Aorta (tissue), 5 donors: ENCODE data around the gene CACNA1A. TPM values are rescaled to one million over a fixed set of nuclear protein-coding genes. Genes with fewer than 3 reads are reported as not detected.
"Not testable (repeated sequence)": the region's sequence is repeated elsewhere in the genome, so short reads cannot be mapped to it uniquely, and the experiment has no call there.

Source experiments
- ATAC-seq: fragments of 200-7000 bp; cut with Tn5 transposase; one replicate; pipeline ENCODE4 v1.9.1; 2022; ENCODE audit warnings: moderate library complexity; ENCODE audit not compliant: low FRiP score
- DNase-seq, 2 donors: peaks; one replicate each; pipeline ENCODE4 v3.0.0-alpha.2; 2020
- H3K27ac ChIP-seq, 2 donors: one replicate each; pipeline ENCODE4 v1.5.1; 2013; ENCODE audit warnings: low read length in 2 of 2, mild to moderate bottlenecking in 2 of 2, moderate library complexity in 2 of 2, control low read depth in 1 of 2, inconsistent platforms in 1 of 2, low read depth in 1 of 2
- H3K27me3 ChIP-seq, 2 donors: one replicate each; pipeline ENCODE4 v1.6.1; 2013; ENCODE audit warnings: control low read depth in 1 of 2, low read length in 1 of 2, mild to moderate bottlenecking in 1 of 2, moderate library complexity in 1 of 2; ENCODE audit not compliant: insufficient read depth in 2 of 2, control insufficient read depth in 1 of 2
- H3K36me3 ChIP-seq, 2 donors: one replicate each; pipeline ENCODE4 v1.6.1; 2013; ENCODE audit warnings: control low read depth in 1 of 2, low read length in 1 of 2, mild to moderate bottlenecking in 1 of 2; ENCODE audit not compliant: insufficient read depth in 2 of 2, control insufficient read depth in 1 of 2
- H3K4me1 ChIP-seq, 2 donors: one replicate each; pipeline ENCODE4 v1.6.1; 2013; ENCODE audit warnings: low read length in 2 of 2, control low read depth in 1 of 2, mild to moderate bottlenecking in 1 of 2, moderate library complexity in 1 of 2; ENCODE audit not compliant: insufficient read depth in 2 of 2, control insufficient read depth in 1 of 2
- H3K4me3 ChIP-seq, 2 donors: one replicate each; pipeline ENCODE4 v1.5.1; 2013; ENCODE audit warnings: low read length in 2 of 2, control low read depth in 1 of 2, mild to moderate bottlenecking in 1 of 2
- H3K9me3 ChIP-seq: one replicate; pipeline ENCODE4 v1.6.1; 2013; ENCODE audit warnings: mild to moderate bottlenecking, low read length; ENCODE audit not compliant: control insufficient read depth
- WGBS, 2 donors: extraction: QIAGEN DNeasy Blood & Tissue Kit; methylation state at CpG; one replicate each; pipeline ENCODE4 v1.1.7; 2013; 5-methylcytosine and 5-hydroxymethylcytosine counted together
- intact Hi-C, 2 donors: fragments of 100-400 bp; cut with DNase I; formaldehyde crosslinking; loops; one replicate each; pipeline versions ENCODE4 v1.14.2 to v1.15.0; 2022
- polyA plus RNA-seq, 2 donors: library from polyadenylated mRNA; stranded (reverse); fragments of 200-250 nt; gene quantifications; one replicate each; pipeline ENCODE4 v1.2.3, GENCODE V29; 2013
- total RNA-seq, 2 donors: library from RNA; stranded (reverse); fragmentation: NEBNext Ultra II Directional; extraction: Animal tissue kit (Norgen Biotek cat#: 25700); gene quantifications; one replicate each; pipeline ENCODE4 v1.2.1, GENCODE V29; 2021
- donor health status: healthy with polysubstance abuse.
- donor health status: Bipolar disorder and iron deficiency.
- donor health status: DM: no; HTN: no; CAD: no.
- donor health status: DM: no; HTN: no; CAD: no.
- donor health status: DM: yes; HTN: yes; CAD: no.

Gene CACNA1A
- total and polyA plus RNA-seq, 4 donors = 0.26 to 3.6 (median 1.3) TPM

GRCh38 chr19:13210339-13210775 is 295.9 kb downstream of the CACNA1A start:
- intact Hi-C loops = no loop called here
- 37 to 50% methylated on average over 13 of the region's 13 CpGs for WGBS, 2 donors
- Histone ChIP-seq H3K4me1 (no peaks in the 10 kb centered on the region), H3K27me3 (no peaks in the 10 kb centered on the region), H3K36me3 (no peaks in the 10 kb centered on the region), H3K4me3 (no peak overlapping the region), H3K27ac (no peak overlapping the region), H3K9me3 (no peaks in the 10 kb centered on the region)
- ATAC-seq (peak; percentile 19), DNase-seq (no peak)

DNA sequence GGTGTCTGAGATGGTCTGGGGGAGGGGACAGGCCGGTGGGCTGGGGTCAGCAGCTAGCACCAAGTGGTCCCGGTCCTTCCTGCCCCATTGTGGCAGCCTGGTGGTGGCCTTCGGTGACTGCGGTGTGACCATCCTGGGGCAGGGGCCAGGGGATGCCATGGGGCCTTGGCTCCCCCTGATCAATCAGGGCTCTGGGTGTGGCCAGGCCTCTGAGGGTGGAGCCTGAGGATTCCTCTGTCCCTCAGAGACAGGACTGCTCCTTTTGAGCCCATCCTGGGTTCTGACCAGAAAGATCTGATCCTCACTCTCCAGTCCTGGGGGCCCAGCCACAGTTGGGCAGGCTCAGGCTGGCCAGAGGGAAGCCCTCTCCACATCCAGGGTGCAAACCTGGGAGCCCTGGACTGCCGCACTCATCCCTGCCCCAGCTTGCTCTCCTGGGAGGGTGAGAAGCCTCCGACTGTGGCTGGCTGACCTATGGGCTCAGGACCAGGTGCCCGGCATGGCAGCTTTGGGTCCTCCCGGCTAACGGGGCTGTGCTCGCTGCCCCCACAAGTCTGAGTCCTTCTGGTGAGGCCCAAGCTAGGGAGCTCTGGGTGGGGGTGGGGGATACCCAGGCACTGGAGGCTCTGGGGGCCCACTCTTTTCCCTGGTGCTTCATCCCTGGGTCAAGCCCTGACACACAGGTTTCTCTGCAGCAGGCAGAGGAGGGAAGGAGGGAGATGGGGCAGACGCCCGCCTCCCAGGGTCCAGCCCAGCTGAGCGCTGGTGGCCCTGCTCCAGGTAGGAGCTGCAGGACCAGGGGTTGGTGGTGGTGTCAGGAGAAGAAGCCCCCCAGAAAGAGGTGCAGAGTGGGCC is 296.6 kb downstream of the CACNA1A start:
- H3K9me3 ChIP-seq = no peaks in the 10 kb centered on the region
- no peaks in the 10 kb centered on the region for H3K27me3 ChIP-seq
- 90 to 93% methylated on average over 13 of the region's 13 CpGs for WGBS, 2 donors
- H3K4me1 ChIP-seq = no peaks in the 10 kb centered on the region
- H3K4me3 ChIP-seq = no peak overlapping the region
- intact Hi-C loops = loop anchor here in 1 of 2 donors (5.0 kb wide), 2 partner anchors 42 to 53 kb away; no protein-coding TSS in a partner anchor
- H3K27ac ChIP-seq = no peak overlapping the region
- ATAC-seq (no peak), DNase-seq (no peak)
- H3K36me3 ChIP-seq = no peaks in the 10 kb centered on the region

DNA sequence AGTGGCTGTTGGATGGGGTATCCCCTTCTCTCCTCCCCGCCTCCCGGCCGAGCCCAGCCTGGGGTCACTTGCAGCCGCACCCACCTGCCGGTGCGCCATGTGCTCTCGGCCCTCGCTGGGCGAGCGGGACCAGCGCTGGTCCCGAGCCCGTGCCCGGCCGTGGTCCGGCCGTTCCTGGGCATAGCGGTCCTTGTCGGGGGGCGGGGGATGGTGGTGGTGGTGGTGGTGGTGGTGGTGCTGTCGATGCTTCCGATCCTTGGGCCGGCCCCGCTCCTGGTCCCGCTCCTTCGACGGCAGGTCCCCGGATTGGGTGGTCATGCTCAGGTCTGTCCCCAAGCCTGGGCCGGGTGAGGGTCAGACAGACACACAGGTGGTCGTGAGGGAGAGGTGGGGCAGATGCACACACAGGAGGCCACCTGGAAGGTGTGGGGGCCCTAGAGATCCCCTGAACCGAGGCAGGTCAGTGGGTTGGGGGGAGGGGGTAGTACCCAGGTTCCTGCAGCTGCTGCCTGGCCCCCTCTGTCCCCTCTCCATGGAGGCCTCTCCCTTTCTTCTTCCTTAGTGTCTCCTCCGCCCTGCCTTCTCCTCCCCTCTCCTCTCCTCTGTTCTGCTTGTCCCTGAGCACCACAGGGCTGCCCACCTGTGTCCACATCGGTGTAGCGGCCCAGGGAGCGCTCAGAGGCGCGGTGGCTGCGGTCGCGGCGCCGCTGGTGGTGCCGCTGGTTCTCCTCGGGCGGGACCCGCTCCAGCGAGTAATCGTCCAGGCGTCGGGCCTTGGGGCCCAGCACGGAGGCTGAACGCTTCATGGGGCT is 297.4 kb downstream of the CACNA1A start:
- Histone ChIP-seq H3K9me3 (no peaks in the 10 kb centered on the region), H3K27ac (no peak overlapping the region), H3K27me3 (no peaks in the 10 kb centered on the region), H3K36me3 (no peaks in the 10 kb centered on the region), H3K4me1 (no peaks in the 10 kb centered on the region), H3K4me3 (no peak overlapping the region)
- intact Hi-C loops = loop anchor here in 1 of 2 donors (5.0 kb wide), 2 partner anchors 42 to 53 kb away; no protein-coding TSS in a partner anchor
- DNase-seq (no peak), ATAC-seq (peak; percentile 21)
- 87 to 90% methylated on average over 46 to 52 of the region's 52 CpGs for WGBS, 2 donors

DNA sequence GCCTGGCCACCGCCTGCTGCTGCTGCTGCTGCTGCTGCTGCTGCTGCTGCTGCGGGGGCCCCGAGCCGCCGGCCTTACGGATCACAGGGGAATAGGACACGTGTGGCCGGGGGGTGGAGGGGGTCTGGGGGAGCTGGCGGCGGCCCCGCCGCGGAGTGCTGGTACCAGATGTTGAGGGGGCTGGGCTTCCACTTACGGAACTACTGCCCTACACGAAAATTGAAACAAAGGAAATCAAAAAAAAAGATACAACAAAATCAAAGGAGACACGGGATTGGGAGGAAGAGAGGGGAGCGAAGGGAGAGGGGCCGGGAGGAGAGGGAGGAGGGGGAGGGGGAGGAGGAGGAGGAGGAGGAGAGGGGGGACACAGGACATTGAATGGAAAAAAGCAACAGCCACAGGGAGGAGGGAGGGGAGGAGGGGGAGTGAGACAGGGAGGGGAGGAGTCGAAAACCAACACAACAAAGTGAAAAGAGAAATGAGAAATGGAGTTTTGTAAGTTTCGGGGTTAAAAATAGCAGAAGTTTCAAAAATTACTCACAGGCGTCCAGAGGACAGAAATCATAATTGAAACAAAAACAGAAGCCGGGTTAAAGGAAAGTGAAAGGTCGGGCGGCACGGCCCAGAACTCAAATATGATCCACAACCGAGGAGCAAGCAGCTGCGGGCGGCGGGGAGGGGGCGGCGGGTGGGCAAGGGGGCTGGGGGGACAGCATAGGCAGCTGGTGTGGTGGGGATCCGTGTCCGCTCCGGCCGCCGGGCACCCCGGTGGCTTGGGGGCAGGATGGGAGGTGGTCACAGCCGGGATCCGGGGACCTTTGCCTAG is 298.2 kb downstream of the CACNA1A start:
- DNase-seq (peak in 1 of 2 donors; percentile 79), ATAC-seq (peak; percentile 12)
- no peaks in the 10 kb centered on the region for H3K36me3 ChIP-seq
- H3K4me1 ChIP-seq = no peaks in the 10 kb centered on the region
- 4 to 8% methylated on average over 37 to 39 of the region's 39 CpGs for WGBS, 2 donors
- H3K4me3 ChIP-seq = peak overlapping the region; percentile 37 to 46
- H3K27me3 ChIP-seq = no peaks in the 10 kb centered on the region
- intact Hi-C loops = loop anchor here in 1 of 2 donors (5.0 kb wide), 2 partner anchors 41 to 54 kb away; no protein-coding TSS in a partner anchor
- no peaks in the 10 kb centered on the region for H3K9me3 ChIP-seq
- no peak overlapping the region for H3K27ac ChIP-seq

DNA sequence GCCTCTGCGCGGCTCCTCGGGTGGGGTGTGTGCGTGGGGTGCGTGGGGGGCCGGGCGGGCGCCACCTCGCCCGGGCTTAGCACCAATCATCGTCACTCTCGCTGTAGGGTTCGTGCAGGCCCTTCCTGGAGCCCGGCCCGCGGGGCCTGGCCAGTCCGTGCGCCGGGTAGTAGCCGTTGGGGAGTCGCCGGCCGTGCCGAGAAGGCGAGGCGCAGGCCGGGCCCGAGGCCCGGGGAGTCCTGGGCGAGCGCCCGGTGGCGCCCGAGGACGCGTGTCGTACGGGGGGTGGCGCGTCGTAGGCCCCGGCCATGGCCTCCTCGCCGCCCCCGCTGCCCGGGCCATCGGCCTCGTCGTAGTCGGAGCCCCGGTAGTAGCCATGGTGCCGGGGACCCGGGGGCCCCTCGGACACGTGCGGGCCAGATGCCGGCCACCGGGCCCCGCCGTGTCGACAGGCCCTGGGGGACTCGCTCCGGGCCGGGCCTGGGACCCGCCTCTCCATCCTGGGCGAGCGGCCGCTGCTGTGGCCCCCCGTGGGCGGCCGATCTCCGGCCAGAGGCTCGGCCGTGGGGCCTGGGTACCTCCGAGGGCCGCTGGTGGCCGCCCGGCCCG is 298.9 kb downstream of the CACNA1A start:
- Histone ChIP-seq H3K9me3 (no peaks in the 10 kb centered on the region), H3K27ac (no peak overlapping the region), H3K27me3 (no peaks in the 10 kb centered on the region), H3K4me1 (no peaks in the 10 kb centered on the region), H3K36me3 (no peaks in the 10 kb centered on the region), H3K4me3 (peak overlapping the region; percentile 37 to 46)
- DNase-seq = no peak
- peak; percentile 17 for ATAC-seq
- 54 to 71% methylated on average over 61 to 79 of the region's 79 CpGs for WGBS, 2 donors
- intact Hi-C loops = loop anchor here in 1 of 2 donors (5.0 kb wide), 2 partner anchors 40 to 55 kb away; no protein-coding TSS in a partner anchor

DNA sequence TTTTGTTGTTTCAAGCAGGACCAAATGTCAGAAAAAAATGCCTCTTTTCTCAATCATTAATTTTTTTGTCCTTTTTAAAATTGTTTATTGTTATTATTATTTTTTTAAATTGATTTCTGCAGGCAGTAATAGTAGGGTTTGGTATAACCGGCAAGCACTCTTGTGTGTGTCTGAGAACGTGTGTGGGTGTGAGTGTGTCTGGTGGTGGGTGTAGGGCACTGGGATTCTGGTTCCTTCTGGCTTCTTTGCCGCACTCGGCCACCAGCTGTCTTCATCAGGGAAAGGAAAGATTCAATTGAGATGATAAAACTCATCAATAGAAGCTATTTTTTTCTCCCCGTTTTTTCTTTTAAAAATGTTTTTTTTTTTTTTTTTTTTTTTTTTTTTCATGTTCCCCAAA is 299.7 kb downstream of the CACNA1A start:
- Histone ChIP-seq H3K4me1 (no peaks in the 10 kb centered on the region), H3K9me3 (no peaks in the 10 kb centered on the region), H3K4me3 (no peak overlapping the region), H3K27me3 (no peaks in the 10 kb centered on the region), H3K36me3 (no peaks in the 10 kb centered on the region), H3K27ac (no peak overlapping the region)
- 83 to 95% methylated on average over 5 of the region's 5 CpGs for WGBS, 2 donors
- no peak for DNase-seq
- intact Hi-C loops = loop anchor here in 1 of 2 donors (5.0 kb wide), 2 partner anchors 39 to 56 kb away; no protein-coding TSS in a partner anchor
- no peak for ATAC-seq

- DNase-seq, H3K4me1 ChIP-seq, H3K36me3 ChIP-seq, H3K27me3 ChIP-seq, intact Hi-C loops, H3K27ac ChIP-seq, ATAC-seq, H3K9me3 ChIP-seq, H3K4me3 ChIP-seq: not testable (repeated sequence)
- WGBS, 2 donors = 96 to 98% methylated on average over 7 of the region's 7 CpGs
Observed at GRCh38 chr19:13202112-13202511, 304.2 kb downstream of the CACNA1A start.

DNA sequence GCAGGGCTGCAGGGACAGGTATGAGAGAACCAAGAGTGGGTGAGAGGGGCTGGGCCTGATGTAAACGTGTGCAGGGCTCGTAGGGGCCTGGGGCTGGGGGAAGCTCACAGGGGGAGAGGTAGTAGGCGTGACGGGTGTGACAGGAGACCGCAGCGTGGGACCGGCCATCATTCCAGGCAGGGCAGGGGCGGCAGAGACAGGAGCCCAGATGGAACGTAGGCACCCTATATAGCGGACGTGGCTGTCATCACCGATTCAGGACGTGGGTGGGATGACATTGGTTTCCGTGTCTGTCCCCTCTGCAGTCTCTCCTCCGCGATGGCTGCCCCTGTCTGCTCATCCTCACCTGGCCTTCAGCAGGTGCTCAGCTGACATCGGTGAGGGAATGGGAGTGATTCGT is 307.6 kb downstream of the CACNA1A start:
- Histone ChIP-seq H3K4me3 (no peak overlapping the region), H3K36me3 (no peaks in the 10 kb centered on the region), H3K27ac (no peak overlapping the region), H3K9me3 (no peaks in the 10 kb centered on the region), H3K4me1 (no peaks in the 10 kb centered on the region), H3K27me3 (no peaks in the 10 kb centered on the region)
- intact Hi-C loops = no loop called here
- no peak for DNase-seq
- WGBS, 2 donors = 86 to 88% methylated on average over 18 of the region's 18 CpGs
- ATAC-seq = no peak
